ENCODE measurements around the gene NTN5. TPM values are rescaled to one million over a fixed set of nuclear protein-coding genes. Genes with fewer than 3 reads are reported as not detected.
A peak's percentile ranks its signal among the peaks of the same experiment; 100 is the strongest.

NTN5 gene
- total and polyA plus RNA-seq, 9 of the 15 experiments (the other 6 are each of a cell fraction or from before 2014, with no cell fraction given): not detected

GRCh38 chr19:48681127-48681470 is 8.3 kb upstream of the NTN5 start (continued):
- TF ChIP-seq TEAD4 (IDR thresholded peaks at IDR 0.05; ENCODE audit: low read length): peak; percentile 75
- TF ChIP-seq TEAD4 (CRISPR knock-in tag; IDR thresholded peaks at IDR 0.05; ENCODE audit: borderline replicate concordance): no peak
- no peak for TF ChIP-seq BMI1 (IDR thresholded peaks at IDR 0.05; ENCODE audit: low read length)
- peak in 1 of 2 experiments; percentile 30 for TF ChIP-seq E2F6 (IDR thresholded peaks at IDR 0.05; ENCODE audit: borderline replicate concordance in 1 of 2, extremely low read depth in 1 of 2, insufficient read depth in 1 of 2, insufficient read length in 1 of 2, low read depth in 1 of 2, low read length in 1 of 2, poor library complexity in 1 of 2, severe bottlenecking in 1 of 2)
- TF ChIP-seq LARP7 (IDR thresholded peaks at IDR 0.05): no peak
- TF ChIP-seq KAT7 (CRISPR knock-in tag; IDR thresholded peaks at IDR 0.05; ENCODE audit: borderline replicate concordance): no peak
- no peak for TF ChIP-seq SREBF1 (IDR thresholded peaks at IDR 0.05; ENCODE audit: borderline replicate concordance, low read depth, low read length)
- no peak for TF ChIP-seq NFRKB (IDR thresholded peaks at IDR 0.05; ENCODE audit: low read depth)
- TF ChIP-seq, protein P1, sequence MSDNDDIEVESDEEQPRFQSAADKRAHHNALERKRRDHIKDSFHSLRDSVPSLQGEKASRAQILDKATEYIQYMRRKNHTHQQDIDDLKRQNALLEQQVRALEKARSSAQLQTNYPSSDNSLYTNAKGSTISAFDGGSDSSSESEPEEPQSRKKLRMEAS (CRISPR knock-in tag; IDR thresholded peaks at IDR 0.05): peak; percentile 63; the same call in 1 of the 2 replicates
- TF ChIP-seq SMARCE1 (IDR thresholded peaks at IDR 0.05): peak; percentile 51; the same call in 1 of the 2 replicates
- TF ChIP-seq DPF2 (IDR thresholded peaks at IDR 0.05): 0 out of 2 replicates have a peak, but pooled peaks have one; percentile 18
- TF ChIP-seq CBFA2T2 (conservative IDR thresholded peaks at IDR 0.05): peak; percentile 22; the same call in 1 of the 2 replicates
- TF ChIP-seq MTA3 (IDR thresholded peaks at IDR 0.05; ENCODE audit: borderline replicate concordance): 0 out of 2 replicates have a peak, but pooled peaks have one; percentile 23
- peak; percentile 87; the same call in 1 of the 2 replicates for TF ChIP-seq ZNF609 (CRISPR knock-in tag; IDR thresholded peaks at IDR 0.05; ENCODE audit: borderline replicate concordance)
- TF ChIP-seq ZNF717 (CRISPR knock-in tag; IDR thresholded peaks at IDR 0.05): no peak
- no peak for TF ChIP-seq CREBBP (IDR thresholded peaks at IDR 0.05; ENCODE audit: low read depth, low read length)
- no peak for TF ChIP-seq ZKSCAN3 (CRISPR knock-in tag; IDR thresholded peaks at IDR 0.05)
- peak; percentile 75; the same call in 1 of the 2 replicates for TF ChIP-seq ZNF584 (CRISPR knock-in tag; IDR thresholded peaks at IDR 0.05; ENCODE audit: low read depth)
- no peak for TF ChIP-seq CTCFL (IDR thresholded peaks at IDR 0.05; ENCODE audit: borderline replicate concordance, insufficient read depth, low read depth, low read length, poor library complexity, severe bottlenecking)
- TF ChIP-seq ATF1 (CRISPR knock-in tag; IDR thresholded peaks at IDR 0.05): no peak
- TF ChIP-seq ATF1 (tag; IDR thresholded peaks at IDR 0.05): peak; percentile 43; the same call in 1 of the 2 replicates
- TF ChIP-seq LCOR (CRISPR knock-in tag; IDR thresholded peaks at IDR 0.05): peak; percentile 70; the same call in 1 of the 2 replicates
